22Rv1 (cell line): Measurements from ENCODE around the gene FCHSD2.

Experiments
- ZFX ChIP-seq: fragments of 450-650 bp; IDR thresholded peaks from 2 replicates; pipeline ENCODE4 v1.6.1; 2017; ENCODE audit warnings: antibody characterized with exemption, borderline replicate concordance
- TF ChIP-seq, protein P1 (sequence below): fragments of 450-650 bp; IDR thresholded peaks from 2 replicates; pipeline ENCODE4 v1.5.1; 2017; ENCODE audit warnings: mild to moderate bottlenecking

DNA sequence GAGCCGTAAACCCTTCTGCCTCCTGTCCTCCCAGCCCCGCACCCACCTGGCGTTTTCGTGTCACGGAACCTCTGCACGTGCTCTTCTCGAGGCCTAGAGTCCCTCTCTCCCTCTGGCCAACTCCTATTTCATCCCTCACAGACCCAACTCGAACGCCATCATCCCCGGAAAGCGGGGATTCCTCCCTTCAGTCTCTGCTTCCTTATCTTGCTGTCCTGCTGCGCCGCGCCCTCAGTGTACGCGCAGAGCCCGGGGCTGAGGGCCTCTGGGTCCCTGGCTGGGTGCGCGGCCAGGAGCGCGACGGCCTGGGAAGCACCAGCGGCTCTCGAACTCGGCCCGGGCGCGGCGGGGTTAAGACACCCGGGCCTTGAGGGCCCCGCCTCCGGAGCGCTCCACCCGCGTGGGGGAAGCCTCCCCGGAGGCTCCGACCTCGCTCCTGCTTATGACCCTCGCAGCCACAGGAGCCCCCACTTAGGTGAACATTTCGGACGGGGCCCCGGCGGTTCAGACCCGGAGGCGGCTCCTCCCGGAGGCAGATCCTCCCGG is 328.3 kb downstream of the FCHSD2 start:
- TF ChIP-seq, protein P1, sequence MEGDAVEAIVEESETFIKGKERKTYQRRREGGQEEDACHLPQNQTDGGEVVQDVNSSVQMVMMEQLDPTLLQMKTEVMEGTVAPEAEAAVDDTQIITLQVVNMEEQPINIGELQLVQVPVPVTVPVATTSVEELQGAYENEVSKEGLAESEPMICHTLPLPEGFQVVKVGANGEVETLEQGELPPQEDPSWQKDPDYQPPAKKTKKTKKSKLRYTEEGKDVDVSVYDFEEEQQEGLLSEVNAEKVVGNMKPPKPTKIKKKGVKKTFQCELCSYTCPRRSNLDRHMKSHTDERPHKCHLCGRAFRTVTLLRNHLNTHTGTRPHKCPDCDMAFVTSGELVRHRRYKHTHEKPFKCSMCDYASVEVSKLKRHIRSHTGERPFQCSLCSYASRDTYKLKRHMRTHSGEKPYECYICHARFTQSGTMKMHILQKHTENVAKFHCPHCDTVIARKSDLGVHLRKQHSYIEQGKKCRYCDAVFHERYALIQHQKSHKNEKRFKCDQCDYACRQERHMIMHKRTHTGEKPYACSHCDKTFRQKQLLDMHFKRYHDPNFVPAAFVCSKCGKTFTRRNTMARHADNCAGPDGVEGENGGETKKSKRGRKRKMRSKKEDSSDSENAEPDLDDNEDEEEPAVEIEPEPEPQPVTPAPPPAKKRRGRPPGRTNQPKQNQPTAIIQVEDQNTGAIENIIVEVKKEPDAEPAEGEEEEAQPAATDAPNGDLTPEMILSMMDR: no peak
- TF ChIP-seq ZFX: no peak
